ENCODE data around the gene CLASP1.
"Not testable (repeated sequence)": the region's sequence is repeated elsewhere in the genome, so short reads cannot be mapped to it uniquely, and the experiment has no call there.

Gene CLASP1

DNA sequence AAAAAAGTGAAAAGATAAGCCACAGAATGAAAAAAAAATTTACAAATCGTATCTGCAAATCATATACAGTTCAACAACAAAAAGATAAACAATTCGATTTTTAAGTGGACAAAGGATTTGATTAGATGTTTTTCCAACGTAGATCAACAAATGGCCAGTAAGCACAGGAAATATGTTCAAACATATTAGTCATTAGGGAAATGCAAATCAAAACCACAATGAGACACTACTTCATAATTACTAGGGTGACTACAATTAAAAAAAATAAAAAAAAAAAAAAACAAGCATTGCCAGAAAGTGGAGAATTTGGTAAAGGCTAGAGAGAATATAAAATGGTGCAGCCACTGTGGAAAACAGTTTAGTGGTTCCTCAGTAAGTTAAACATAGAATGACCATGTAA lies 156.9 kb downstream of the CLASP1 start:
- ATAC-seq (ENCODE audit: low read depth) (no peak), DNase-seq (ENCODE audit: low spot score in 2 of 2) (no peak)
- peaks cover 11% of the 10 kb centered on the region for H3K4me1 Mint-ChIP-seq
- H3K27ac Mint-ChIP-seq, result no peak overlapping the region
- no peaks in the 10 kb centered on the region for H3K9me3 Mint-ChIP-seq
- peaks cover 16% of the 10 kb centered on the region for H3K36me3 Mint-ChIP-seq
- no peaks in the 10 kb centered on the region for H3K27me3 Mint-ChIP-seq
- H3K4me3 Mint-ChIP-seq, result no peak overlapping the region

DNA sequence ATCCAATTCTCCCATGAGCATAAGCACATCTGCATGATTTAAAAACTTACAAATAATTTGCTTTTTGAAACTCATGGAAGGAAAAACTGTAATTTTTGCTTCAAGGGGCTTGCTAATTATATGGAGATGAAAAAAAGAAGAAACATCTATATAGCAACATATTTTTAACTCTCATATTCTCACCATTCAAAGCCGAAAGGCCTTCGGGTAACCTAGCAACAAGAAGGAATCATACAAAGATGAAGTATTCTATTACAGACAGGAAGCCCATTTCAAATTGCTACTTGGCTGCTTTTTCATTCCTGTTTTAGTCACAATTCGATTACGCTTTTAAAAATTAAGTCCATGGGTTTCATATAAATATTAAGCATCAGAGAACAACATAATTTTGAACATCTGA lies 157.7 kb downstream of the CLASP1 start:
- no peak overlapping the region for H3K27ac Mint-ChIP-seq
- peaks cover 13% of the 10 kb centered on the region for H3K36me3 Mint-ChIP-seq
- no peak overlapping the region for H3K4me3 Mint-ChIP-seq
- no peaks in the 10 kb centered on the region for H3K9me3 Mint-ChIP-seq
- H3K27me3 Mint-ChIP-seq, result no peaks in the 10 kb centered on the region
- ATAC-seq (ENCODE audit: low read depth) (no peak), DNase-seq (ENCODE audit: low spot score in 2 of 2) (no peak)
- peaks cover 11% of the 10 kb centered on the region for H3K4me1 Mint-ChIP-seq

DNA sequence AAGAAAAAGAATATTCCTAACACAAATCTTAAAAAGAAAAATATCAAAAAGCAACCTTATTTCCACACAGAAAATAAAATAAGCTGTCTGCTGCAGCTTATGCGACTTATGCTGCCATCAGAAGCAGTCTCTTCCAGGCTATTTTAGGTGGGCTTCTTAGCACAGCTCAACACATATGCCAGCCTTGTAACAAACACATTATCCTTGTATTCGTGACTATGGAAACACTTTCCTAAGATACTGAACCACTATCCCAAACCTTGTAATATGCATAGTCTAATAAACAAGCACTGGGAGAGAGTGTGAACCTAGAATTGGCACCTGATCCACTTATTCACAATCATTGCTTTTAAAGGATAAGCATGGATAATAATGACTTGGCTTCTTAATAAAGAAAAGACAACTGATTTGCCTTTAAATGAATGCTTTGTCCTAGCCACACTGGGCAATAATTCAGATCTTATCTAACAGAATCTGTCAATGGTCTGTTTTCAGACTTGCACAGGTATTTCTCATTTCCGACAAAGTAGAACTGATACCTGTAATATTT lies 158.6 kb downstream of the CLASP1 start:
- H3K4me1 Mint-ChIP-seq, result peaks cover 11% of the 10 kb centered on the region
- H3K27ac Mint-ChIP-seq, result no peak overlapping the region
- no peak for DNase-seq (ENCODE audit: low spot score in 2 of 2)
- ATAC-seq (ENCODE audit: low read depth), result no peak
- H3K9me3 Mint-ChIP-seq, result no peaks in the 10 kb centered on the region
- H3K27me3 Mint-ChIP-seq, result no peaks in the 10 kb centered on the region
- no peak overlapping the region for H3K4me3 Mint-ChIP-seq
- H3K36me3 Mint-ChIP-seq, result peaks cover 11% of the 10 kb centered on the region

DNA sequence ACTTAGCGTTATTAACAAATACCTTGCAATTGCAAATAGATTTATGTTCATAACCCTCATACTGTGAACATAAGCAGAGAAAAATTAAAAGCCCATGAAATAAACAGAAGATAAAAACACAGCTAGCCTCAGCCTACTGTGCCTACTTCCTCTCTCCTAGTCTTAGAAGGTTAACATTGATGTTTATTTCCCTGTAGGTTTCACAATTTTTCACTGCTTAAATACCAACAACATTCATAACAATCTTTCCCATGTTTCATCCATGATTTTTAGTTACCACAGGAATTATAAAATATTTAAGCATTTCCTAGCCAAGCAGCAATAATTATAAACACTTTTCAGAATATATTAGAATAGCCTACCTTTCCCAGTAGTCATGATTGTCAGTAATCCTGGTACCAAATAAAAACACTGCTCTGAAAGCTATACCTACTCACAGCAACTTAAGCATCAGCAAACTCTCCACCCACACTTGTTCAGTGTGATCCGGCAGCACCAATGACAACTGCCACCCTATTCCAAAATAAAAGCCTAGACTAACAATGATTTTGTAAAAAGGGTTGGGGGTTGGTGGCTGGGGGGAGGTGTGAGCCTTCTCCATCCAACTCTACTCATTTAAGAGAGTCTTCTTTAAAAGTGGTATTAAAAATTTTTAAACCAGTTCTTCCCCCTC lies 159.2 kb downstream of the CLASP1 start:
- no peak for DNase-seq (ENCODE audit: low spot score in 2 of 2)
- Mint-ChIP-seq H3K4me3 (no peak overlapping the region), H3K9me3 (no peaks in the 10 kb centered on the region), H3K27me3 (no peaks in the 10 kb centered on the region), H3K27ac (no peak overlapping the region), H3K36me3 (peaks cover 11% of the 10 kb centered on the region), H3K4me1 (peaks cover 11% of the 10 kb centered on the region)
- no peak for ATAC-seq (ENCODE audit: low read depth)

DNA sequence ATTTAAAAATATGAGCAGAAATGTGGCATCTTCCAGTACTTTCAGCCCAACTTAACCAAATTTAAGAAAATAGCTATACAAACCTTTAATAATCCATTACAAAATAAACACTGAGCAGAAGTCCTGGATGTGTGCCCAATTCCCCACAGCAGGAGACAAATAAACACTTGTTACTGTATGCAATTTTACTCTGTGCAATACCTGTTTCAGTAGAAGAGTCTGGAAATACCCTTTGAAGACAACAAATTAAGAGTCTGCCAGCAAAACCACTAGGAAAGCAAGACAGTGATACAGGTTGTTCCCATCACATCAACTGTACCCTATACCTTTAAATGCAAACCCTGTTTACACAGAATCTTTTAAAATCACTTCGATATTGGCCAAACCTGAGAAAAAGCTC lies 160.0 kb downstream of the CLASP1 start:
- H3K9me3 Mint-ChIP-seq, result no peaks in the 10 kb centered on the region
- DNase-seq (ENCODE audit: low spot score in 2 of 2), result no peak
- H3K36me3 Mint-ChIP-seq, result peaks cover 14% of the 10 kb centered on the region
- no peak overlapping the region for H3K4me3 Mint-ChIP-seq
- H3K4me1 Mint-ChIP-seq, result peaks cover 17% of the 10 kb centered on the region
- no peak for ATAC-seq (ENCODE audit: low read depth)
- no peak overlapping the region for H3K27ac Mint-ChIP-seq
- no peaks in the 10 kb centered on the region for H3K27me3 Mint-ChIP-seq

DNA sequence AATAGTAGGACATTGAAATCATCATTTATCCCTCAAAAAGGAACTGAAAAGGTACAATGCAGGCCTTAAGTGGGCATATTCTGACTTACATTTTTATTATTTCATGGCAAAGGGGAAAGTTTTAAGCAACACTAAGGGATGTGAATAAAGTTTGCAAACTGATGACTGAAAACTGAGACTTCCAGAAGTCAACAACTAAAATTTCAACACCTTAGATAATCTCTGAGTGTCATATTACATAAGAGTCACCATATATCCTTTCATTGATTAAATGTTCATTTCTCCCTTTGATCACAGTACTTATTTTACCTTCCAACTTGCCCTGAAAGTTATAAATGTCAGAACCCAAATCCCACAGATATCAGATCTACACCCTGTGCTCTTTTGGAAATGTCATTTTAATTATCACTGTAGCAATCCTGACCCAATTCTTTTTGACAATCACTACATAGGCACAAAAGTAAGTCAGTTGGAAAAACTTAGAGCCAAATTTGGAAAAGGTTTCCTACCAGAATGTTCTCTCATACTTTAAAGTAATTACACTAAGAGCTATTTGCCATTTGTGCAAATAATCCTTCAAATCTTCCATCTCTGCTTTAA lies 163.0 kb downstream of the CLASP1 start:
- no peak overlapping the region for H3K27ac Mint-ChIP-seq
- no peaks in the 10 kb centered on the region for H3K9me3 Mint-ChIP-seq
- DNase-seq (ENCODE audit: low spot score in 2 of 2) (no peak), ATAC-seq (ENCODE audit: low read depth) (no peak)
- no peak overlapping the region for H3K4me3 Mint-ChIP-seq
- H3K4me1 Mint-ChIP-seq, result peaks cover 9% of the 10 kb centered on the region
- peaks cover 16% of the 10 kb centered on the region for H3K36me3 Mint-ChIP-seq
- no peaks in the 10 kb centered on the region for H3K27me3 Mint-ChIP-seq

DNA sequence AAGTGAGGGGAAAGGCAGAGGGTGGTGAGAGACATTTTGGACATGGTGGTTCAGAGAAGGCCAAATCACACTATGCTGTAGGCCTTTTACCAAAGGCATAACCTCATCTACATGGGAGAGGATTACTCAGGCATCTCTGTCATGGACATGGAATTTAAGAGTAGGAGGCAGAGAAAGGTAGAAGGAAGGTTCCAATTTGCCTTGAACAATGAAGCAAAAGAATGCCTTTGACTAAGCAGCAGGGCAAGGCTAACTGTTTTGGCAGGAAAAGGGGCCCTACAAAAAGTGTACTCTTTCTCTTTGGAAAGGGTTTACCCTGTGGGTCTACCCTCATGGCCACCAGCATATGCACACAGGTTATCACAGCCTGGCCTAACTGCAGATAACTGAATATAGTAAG lies 164.2 kb downstream of the CLASP1 start:
- Mint-ChIP-seq H3K27ac (peak overlapping the region; percentile 13), H3K4me3 (no peak overlapping the region)

DNA sequence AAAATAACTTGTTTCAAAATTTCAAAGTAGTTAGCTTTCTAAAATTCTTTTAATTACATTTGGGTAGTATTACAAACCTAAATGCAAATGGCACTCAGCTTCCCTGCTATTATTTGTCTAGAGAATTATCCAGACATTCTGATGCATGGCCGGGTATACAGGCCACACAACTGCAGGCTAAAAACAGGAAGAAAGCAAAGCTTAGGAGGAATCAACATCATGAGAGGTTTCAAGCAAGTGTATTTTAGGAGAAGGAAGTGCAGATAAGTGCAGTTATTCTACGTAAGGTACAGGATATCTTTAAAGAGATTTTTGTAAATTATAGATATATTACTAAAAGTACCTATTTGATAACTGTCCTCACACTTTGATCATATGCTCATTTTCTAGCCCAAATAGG lies 165.4 kb downstream of the CLASP1 start:
- no peaks in the 10 kb centered on the region for H3K27me3 Mint-ChIP-seq
- DNase-seq (ENCODE audit: low spot score in 2 of 2) (no peak), ATAC-seq (ENCODE audit: low read depth) (no peak)
- H3K4me3 Mint-ChIP-seq, result no peak overlapping the region
- H3K36me3 Mint-ChIP-seq, result peaks cover 20% of the 10 kb centered on the region
- no peaks in the 10 kb centered on the region for H3K9me3 Mint-ChIP-seq
- H3K4me1 Mint-ChIP-seq, result peaks cover 14% of the 10 kb centered on the region
- H3K27ac Mint-ChIP-seq, result no peak overlapping the region

More for the DNA sequence above, 164.2 kb downstream of the CLASP1 start:
- H3K36me3 Mint-ChIP-seq, result peaks cover 16% of the 10 kb centered on the region
- ATAC-seq (ENCODE audit: low read depth) (no peak), DNase-seq (ENCODE audit: low spot score in 2 of 2) (no peak)
- H3K9me3 Mint-ChIP-seq, result no peaks in the 10 kb centered on the region
- peaks cover 9% of the 10 kb centered on the region for H3K4me1 Mint-ChIP-seq
- no peaks in the 10 kb centered on the region for H3K27me3 Mint-ChIP-seq

DNA sequence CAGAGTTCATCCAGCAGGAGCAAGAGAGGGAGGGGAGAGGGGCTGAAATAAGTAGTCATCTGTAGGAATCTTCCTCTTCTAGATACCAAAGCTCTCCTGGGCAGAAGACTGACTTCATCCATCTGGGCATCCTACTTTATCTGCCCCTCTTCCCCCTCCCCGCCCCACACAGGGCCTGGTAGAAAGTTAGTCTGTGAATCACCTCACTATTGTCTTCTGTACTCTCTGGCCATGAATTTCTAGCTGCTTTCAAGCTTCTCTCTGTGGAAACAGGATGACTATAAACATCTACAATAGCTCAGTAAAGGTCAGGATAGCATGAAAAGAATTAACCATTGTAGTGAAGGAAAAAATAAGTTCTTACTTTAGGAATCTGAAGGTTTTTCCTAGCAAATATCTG lies 166.2 kb downstream of the CLASP1 start:
- Mint-ChIP-seq H3K9me3 (no peaks in the 10 kb centered on the region), H3K4me3 (no peak overlapping the region), H3K27me3 (no peaks in the 10 kb centered on the region), H3K27ac (peak overlapping the region; percentile 56), H3K36me3 (peaks cover 20% of the 10 kb centered on the region), H3K4me1 (peaks cover 14% of the 10 kb centered on the region)
- DNase-seq (ENCODE audit: low spot score in 2 of 2), result no peak
- ATAC-seq (ENCODE audit: low read depth), result no peak

DNA sequence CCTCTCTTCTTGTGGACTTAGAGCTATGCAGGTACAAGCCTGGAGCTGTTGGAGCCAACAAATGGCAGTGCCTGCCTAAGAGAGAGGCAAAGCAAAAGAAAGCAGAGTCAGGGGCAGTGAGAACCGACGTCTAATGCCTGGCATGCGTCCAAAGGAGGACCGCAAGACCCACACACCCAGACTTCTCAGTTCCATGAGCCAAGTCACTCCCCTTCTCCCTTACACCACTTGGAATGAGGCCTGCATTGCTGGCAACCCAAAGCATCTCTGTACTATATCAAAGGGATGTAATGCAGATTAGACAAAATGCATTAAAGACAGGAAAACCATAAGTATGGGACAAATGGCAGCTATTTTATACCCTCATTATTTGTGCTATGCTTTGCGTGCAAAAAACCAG lies 168.4 kb downstream of the CLASP1 start:
- DNase-seq (ENCODE audit: low spot score in 2 of 2) (no peak), ATAC-seq (ENCODE audit: low read depth) (no peak)
- Mint-ChIP-seq H3K27me3 (no peaks in the 10 kb centered on the region), H3K4me1 (peaks cover 14% of the 10 kb centered on the region), H3K9me3 (no peaks in the 10 kb centered on the region), H3K27ac (no peak overlapping the region), H3K4me3 (no peak overlapping the region), H3K36me3 (peaks cover 19% of the 10 kb centered on the region)

DNA sequence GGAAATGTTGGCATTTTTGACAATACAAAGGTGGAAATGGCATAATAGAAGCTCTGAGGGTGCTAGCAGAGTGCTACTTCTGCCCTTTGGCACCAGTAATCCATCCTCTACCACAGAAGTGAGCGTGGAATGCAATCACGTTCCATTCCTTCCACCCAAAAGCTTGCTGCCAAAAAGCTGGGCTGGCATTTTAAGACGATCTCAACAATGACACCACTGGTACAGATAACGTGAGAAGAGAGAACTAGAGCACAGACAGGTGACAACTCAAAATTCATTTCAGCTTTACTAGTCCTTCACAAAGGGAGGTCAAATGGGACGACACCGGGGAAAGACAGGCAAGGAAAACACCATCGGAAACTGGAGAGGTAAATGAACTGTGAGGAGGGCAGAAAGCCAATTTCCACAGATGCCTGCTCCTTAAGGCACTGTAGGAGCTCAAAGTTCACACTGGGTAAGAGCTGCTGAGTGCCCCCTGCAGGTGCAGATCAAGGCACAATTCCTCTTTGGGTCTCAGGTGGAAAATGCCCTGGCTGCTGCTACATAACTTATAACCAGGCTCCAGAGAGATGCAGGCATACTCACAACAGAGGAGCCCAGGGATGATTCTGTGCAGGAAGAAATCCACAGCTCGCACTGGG lies 169.3 kb downstream of the CLASP1 start:
- no peak for ATAC-seq (ENCODE audit: low read depth)
- Mint-ChIP-seq H3K36me3 (peaks cover 18% of the 10 kb centered on the region), H3K27me3 (no peaks in the 10 kb centered on the region), H3K4me1 (peaks cover 14% of the 10 kb centered on the region), H3K9me3 (no peaks in the 10 kb centered on the region), H3K4me3 (no peak overlapping the region), H3K27ac (no peak overlapping the region)
- no peak for DNase-seq (ENCODE audit: low spot score in 2 of 2)

DNA sequence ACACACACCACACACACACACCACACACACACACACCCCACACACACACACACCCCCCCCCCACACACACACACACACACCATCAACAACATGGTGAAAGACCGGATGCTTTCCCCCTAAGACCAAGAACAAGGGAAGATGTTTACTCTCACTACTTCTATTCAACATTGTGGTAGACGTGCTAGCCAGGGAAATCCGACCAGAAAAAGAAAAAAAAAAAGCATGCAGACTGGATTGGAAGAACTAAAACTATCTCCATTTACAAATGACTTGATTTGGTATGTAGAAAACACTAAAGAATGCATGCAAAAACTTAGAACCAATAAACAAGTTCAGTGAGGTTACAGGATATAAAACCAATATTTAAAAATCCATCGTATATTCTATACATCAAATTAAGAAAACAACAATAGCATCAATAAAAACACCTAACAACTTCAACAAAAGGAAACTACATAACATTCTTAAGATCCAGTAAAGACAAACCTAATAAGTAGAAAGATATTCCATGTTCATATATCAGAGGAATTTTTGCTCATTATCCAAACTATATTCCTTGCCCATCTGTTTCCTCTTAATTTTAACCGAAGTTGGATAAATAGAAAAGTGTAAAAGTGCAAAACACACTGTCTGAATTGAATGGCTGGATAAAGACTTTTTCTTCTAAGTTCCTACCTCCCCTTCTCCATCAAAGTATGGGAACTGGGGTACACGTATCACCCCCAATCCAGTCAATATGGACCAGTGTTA lies 170.1 kb downstream of the CLASP1 start:
- ATAC-seq (ENCODE audit: low read depth) (no peak), DNase-seq (ENCODE audit: low spot score in 2 of 2) (no peak)
- H3K4me1 Mint-ChIP-seq, result peaks cover 7% of the 10 kb centered on the region
- H3K9me3 Mint-ChIP-seq, result no peaks in the 10 kb centered on the region
- no peaks in the 10 kb centered on the region for H3K27me3 Mint-ChIP-seq
- no peak overlapping the region for H3K4me3 Mint-ChIP-seq
- H3K27ac Mint-ChIP-seq, result no peak overlapping the region
- H3K36me3 Mint-ChIP-seq, result peaks cover 15% of the 10 kb centered on the region

DNA sequence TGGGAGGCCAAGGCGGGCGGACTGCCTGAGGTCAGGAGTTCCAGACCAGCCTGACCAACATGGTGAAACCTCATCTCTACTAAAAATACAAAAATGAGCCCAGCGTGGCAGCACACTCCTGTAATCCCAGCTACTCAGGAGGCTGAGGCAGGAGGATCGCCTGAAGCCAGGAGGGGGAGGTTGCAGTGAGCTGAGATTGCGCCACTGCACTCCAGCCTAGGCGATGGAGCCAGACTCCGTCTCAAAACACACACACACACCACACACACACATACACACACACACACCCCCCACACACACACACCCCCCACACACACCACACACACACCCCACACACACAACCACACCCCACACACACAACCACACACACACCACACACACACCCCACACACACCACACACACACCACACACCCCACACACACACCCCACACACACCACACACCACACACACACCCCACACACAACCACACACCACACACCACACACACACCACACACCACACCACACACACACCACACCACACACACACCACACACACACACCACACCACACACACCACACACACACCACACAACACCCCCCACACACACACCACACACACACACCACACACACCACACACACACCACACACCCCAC lies 170.8 kb downstream of the CLASP1 start:
- H3K36me3 Mint-ChIP-seq, result peaks cover 13% of the 10 kb centered on the region
- H3K27ac Mint-ChIP-seq; H3K4me1 Mint-ChIP-seq; H3K9me3 Mint-ChIP-seq; H3K4me3 Mint-ChIP-seq; H3K27me3 Mint-ChIP-seq; DNase-seq (ENCODE audit: low spot score in 2 of 2); ATAC-seq (ENCODE audit: low read depth): not testable (repeated sequence)

DNA sequence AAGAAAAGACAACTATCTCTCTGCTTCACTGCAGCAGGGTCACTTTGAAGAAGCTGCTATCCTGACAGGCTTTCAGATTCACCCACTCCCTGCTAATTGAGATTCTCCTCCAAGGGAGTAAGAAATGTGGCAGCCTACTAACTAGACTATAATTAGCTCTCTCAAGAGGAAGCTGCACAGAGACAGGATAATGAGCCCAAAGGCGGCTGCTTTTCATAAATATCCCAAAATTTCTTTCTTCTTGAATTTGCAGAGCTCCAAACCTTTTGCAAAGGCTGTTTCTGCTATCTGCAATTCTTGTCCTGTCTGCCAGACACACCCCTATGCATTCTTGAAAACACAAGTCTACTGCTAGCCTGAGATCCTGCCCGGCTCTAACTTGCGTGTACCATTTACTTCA lies 172.6 kb downstream of the CLASP1 start:
- H3K27me3 Mint-ChIP-seq, result no peaks in the 10 kb centered on the region
- peak overlapping the region; percentile 14 for H3K27ac Mint-ChIP-seq
- H3K4me3 Mint-ChIP-seq, result no peak overlapping the region
- peaks cover 10% of the 10 kb centered on the region for H3K36me3 Mint-ChIP-seq
- H3K4me1 Mint-ChIP-seq, result peaks cover 5% of the 10 kb centered on the region
- DNase-seq (ENCODE audit: low spot score in 2 of 2), result no peak
- no peak for ATAC-seq (ENCODE audit: low read depth)
- H3K9me3 Mint-ChIP-seq, result no peaks in the 10 kb centered on the region
